HL-60 (cell line): ENCODE data around the gene CDK15.

ENCODE experiments used
- DNase-seq, 2 experiments: peaks; one replicate each; pipeline ENCODE4 v3.0.0-alpha.2; 2010 to 2020; ENCODE audit warnings: low read depth in 1 of 2, low spot score in 1 of 2
- H3K27ac ChIP-seq: fragments of 250-450 bp; sonication (Bioruptor Pico); replicated peaks from 2 replicates; pipeline ENCODE4 v1.5.1; 2020; ENCODE audit warnings: mild to moderate bottlenecking, moderate library complexity
- H3K27me3 ChIP-seq: fragments of 250-450 bp; sonication (Bioruptor Pico); 2 replicates; pipeline ENCODE4 v1.5.1; 2021; ENCODE audit warnings: mild to moderate bottlenecking, moderate library complexity; ENCODE audit not compliant: insufficient read depth, poor library complexity, severe bottlenecking
- H3K4me3 ChIP-seq: replicated peaks from 2 replicates; pipeline ENCODE4 v1.5.1; 2011; ENCODE audit warnings: mild to moderate bottlenecking, control low read depth, low read length; ENCODE audit not compliant: insufficient read depth
- CTCF ChIP-seq: IDR thresholded peaks from one replicate; pipeline ENCODE4 v1.5.1; 2011; ENCODE audit warnings: low read length, control low read depth, inconsistent platforms; ENCODE audit not compliant: insufficient read depth
- GABPA ChIP-seq: IDR thresholded peaks from 2 replicates; pipeline ENCODE4 v1.6.1; 2012; ENCODE audit warnings: low read depth
- POLR2AphosphoS5 ChIP-seq: IDR thresholded peaks from 2 replicates; pipeline ENCODE4 v1.6.1; 2012; ENCODE audit warnings: low read depth
- SPI1 ChIP-seq: IDR thresholded peaks from 2 replicates; pipeline ENCODE4 v1.6.1; 2012; ENCODE audit warnings: low read depth, mild to moderate bottlenecking, borderline replicate concordance
- TF ChIP-seq, protein P1 (sequence below): IDR thresholded peaks from 2 replicates; pipeline ENCODE4 v1.6.1; 2012; ENCODE audit warnings: low read depth; ENCODE audit not compliant: insufficient replicate concordance

Gene CDK15

GRCh38 chr2:201781557-201782051 is 24.7 kb upstream of the CDK15 start:
- TF ChIP-seq POLR2AphosphoS5 = peak; percentile 38; the same call in 1 of the 2 replicates
- no peak for TF ChIP-seq SPI1
- TF ChIP-seq CTCF = no peak
- TF ChIP-seq GABPA = no peak
- TF ChIP-seq, protein P1, sequence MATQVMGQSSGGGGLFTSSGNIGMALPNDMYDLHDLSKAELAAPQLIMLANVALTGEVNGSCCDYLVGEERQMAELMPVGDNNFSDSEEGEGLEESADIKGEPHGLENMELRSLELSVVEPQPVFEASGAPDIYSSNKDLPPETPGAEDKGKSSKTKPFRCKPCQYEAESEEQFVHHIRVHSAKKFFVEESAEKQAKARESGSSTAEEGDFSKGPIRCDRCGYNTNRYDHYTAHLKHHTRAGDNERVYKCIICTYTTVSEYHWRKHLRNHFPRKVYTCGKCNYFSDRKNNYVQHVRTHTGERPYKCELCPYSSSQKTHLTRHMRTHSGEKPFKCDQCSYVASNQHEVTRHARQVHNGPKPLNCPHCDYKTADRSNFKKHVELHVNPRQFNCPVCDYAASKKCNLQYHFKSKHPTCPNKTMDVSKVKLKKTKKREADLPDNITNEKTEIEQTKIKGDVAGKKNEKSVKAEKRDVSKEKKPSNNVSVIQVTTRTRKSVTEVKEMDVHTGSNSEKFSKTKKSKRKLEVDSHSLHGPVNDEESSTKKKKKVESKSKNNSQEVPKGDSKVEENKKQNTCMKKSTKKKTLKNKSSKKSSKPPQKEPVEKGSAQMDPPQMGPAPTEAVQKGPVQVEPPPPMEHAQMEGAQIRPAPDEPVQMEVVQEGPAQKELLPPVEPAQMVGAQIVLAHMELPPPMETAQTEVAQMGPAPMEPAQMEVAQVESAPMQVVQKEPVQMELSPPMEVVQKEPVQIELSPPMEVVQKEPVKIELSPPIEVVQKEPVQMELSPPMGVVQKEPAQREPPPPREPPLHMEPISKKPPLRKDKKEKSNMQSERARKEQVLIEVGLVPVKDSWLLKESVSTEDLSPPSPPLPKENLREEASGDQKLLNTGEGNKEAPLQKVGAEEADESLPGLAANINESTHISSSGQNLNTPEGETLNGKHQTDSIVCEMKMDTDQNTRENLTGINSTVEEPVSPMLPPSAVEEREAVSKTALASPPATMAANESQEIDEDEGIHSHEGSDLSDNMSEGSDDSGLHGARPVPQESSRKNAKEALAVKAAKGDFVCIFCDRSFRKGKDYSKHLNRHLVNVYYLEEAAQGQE = no peak
- DNase-seq = peak in 1 of 2 experiments; percentile 61
- Histone ChIP-seq H3K27ac (peak overlapping the region; percentile 84), H3K4me3 (peak overlapping the region; percentile 95), H3K27me3 (no peaks in the 10 kb centered on the region)

DNA sequence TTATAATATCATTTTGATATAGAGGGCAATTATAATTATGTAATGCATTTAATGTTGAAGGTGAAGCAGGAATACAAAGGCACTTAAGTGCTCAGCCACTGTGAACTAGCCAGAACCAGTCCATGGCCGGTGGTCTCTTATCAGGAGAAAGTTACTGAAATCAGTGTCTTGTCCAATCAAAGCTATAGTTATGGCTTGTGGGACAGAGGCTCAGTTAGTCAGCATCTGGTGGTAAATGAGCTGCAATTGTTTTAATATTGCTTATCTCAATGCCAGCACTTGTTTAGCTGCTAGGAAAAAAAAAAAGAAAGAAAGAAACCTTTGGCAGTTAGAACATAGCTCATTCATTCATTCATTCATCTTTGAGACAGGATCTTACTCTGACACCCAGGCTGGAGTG is 21.8 kb upstream of the CDK15 start:
- Histone ChIP-seq H3K4me3 (no peak overlapping the region), H3K27ac (peak overlapping the region; percentile 81), H3K27me3 (no peaks in the 10 kb centered on the region)
- TF ChIP-seq, protein P1 = no peak
- TF ChIP-seq GABPA (no peak), SPI1 (no peak), POLR2AphosphoS5 (no peak), CTCF (no peak)
- DNase-seq = no peak

- H3K4me3 ChIP-seq = no peak overlapping the region
- peak in 1 of 2 experiments; percentile 81 for DNase-seq
- H3K27ac ChIP-seq = peak overlapping the region; percentile 81
- no peaks in the 10 kb centered on the region for H3K27me3 ChIP-seq
- TF ChIP-seq SPI1 = no peak
- TF ChIP-seq, protein P1 = no peak
These were observed 21.2 kb upstream of the CDK15 start for GRCh38 chr2:201785135-201785534.
